Measurements from ENCODE around the gene GOPC. TPM values are rescaled to one million over a fixed set of nuclear protein-coding genes. Genes with fewer than 3 reads are reported as not detected.

Gene GOPC
- total and polyA plus RNA-seq, 2 of the 4 experiments (the other 2 are of a cell fraction): 23.4 to 23.8 TPM

DNA sequence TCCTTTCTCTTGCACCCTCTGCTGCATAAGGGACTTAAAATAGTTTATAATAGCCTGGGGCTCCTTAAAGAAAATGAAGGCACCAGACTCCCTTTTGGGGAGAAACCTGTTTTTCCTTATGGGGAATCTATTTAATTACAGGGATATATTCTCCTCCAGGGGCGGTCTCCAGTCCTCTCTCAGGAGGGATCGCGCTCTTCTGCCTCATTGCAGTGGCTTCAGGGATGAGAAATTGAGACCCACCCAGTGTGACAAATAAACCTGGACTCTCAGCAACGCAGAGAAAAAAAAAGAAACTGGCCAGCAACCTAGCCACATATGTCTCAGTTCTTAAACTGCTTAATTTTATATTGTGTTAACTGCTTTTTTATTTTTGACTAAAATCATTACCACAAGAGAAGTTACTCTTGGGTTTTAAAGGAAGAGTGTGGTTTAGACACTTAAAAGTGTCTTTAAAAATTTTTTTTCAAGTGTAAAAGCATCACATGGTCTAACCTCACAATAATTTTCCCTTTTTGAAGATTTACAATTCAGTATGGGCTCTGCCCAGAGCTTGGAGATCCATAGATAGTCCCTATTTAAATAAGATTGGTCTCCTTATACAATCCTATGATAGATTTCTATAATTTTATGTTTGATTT, 11.7 kb upstream of the GOPC start:
- no peak overlapping the region for H2AFZ ChIP-seq (replicated peaks; ENCODE audit: low read length, poor library complexity)

More for the DNA sequence above, 11.7 kb upstream of the GOPC start:
- Histone ChIP-seq H4K20me1 (ENCODE audit: insufficient read depth, low read length) (no peaks in the 10 kb centered on the region), H3K56ac (ENCODE audit: extremely low read depth, insufficient read depth, low read length) (no peak overlapping the region), H2BK5ac (ENCODE audit: low read depth, low read length, poor library complexity, severe bottlenecking) (no peak overlapping the region), H3K9me3 (ENCODE audit: control insufficient read depth, insufficient read depth, low read length) (no peaks in the 10 kb centered on the region), H4K8ac (ENCODE audit: low read depth in 2 of 2, low read length in 2 of 2) (no peak overlapping the region), H3K27ac (ENCODE audit: insufficient read depth, low read length) (no peak overlapping the region), H3K23ac (ENCODE audit: low read depth, low read length) (no peak overlapping the region), H3K4ac (ENCODE audit: low read depth, low read length) (no peak overlapping the region), H3K4me3 (ENCODE audit: insufficient read depth, low read depth, low read length) (no peak overlapping the region), H3K9me1 (ENCODE audit: insufficient read depth, low read length) (no peaks in the 10 kb centered on the region), H2BK15ac (ENCODE audit: low read depth, low read length) (no peak overlapping the region), H2BK20ac (ENCODE audit: low read depth, low read length) (no peak overlapping the region), H2AK5ac (ENCODE audit: low read depth, low read length) (no peak overlapping the region), H3K4me1 (ENCODE audit: control insufficient read depth, insufficient read depth, low read length) (no peaks in the 10 kb centered on the region), H3K14ac (replicated peaks; ENCODE audit: low read depth, low read length) (no peak overlapping the region), H3K36me3 (ENCODE audit: control insufficient read depth, insufficient read depth, low read length) (no peaks in the 10 kb centered on the region), H2AK9ac (replicated peaks; ENCODE audit: low read depth, low read length, poor library complexity) (no peak overlapping the region), H3K79me1 (ENCODE audit: low read depth in 1 of 2, low read length in 2 of 2) (no peaks in the 10 kb centered on the region), H3K4me2 (ENCODE audit: low read depth, low read length) (no peak overlapping the region), H3K18ac (ENCODE audit: low read depth, low read length) (no peak overlapping the region), H3K27me3 (ENCODE audit: control insufficient read depth, insufficient read depth, low read length) (no peaks in the 10 kb centered on the region; the same call in 1 of the 2 replicates), H4K91ac (ENCODE audit: insufficient read depth, low read depth, low read length) (no peak overlapping the region), H2BK120ac (ENCODE audit: low read depth, low read length) (no peak overlapping the region), H3K9ac (ENCODE audit: low read depth, low read length) (no peak overlapping the region), H4K5ac (ENCODE audit: low read depth, low read length) (no peak overlapping the region)
- dilution Hi-C loops (cut with HindIII; ENCODE audit: low sequenced_read_pairs, unreplicated experiment): no loop called here
- intact Hi-C loops (cut with micrococcal nuclease): no loop called here
- in situ Hi-C loops (cut with MboI; ENCODE audit: low sequenced_read_pairs): no loop called here
- DNase-seq (no peak), ATAC-seq (ENCODE audit: low read depth) (no peak)
- ChIA-PET CTCF (interaction anchor here (0.9 to 1.2 kb wide), 2 partner anchors 12 to 204 kb away, joined by 3 read pairs; no protein-coding TSS in a partner anchor), POLR2A (ENCODE audit: unreplicated experiment) (no interaction called here)
- no TSS peak for BruUV-seq (replicated peaks)
- TF ChIP-seq, protein P1, sequence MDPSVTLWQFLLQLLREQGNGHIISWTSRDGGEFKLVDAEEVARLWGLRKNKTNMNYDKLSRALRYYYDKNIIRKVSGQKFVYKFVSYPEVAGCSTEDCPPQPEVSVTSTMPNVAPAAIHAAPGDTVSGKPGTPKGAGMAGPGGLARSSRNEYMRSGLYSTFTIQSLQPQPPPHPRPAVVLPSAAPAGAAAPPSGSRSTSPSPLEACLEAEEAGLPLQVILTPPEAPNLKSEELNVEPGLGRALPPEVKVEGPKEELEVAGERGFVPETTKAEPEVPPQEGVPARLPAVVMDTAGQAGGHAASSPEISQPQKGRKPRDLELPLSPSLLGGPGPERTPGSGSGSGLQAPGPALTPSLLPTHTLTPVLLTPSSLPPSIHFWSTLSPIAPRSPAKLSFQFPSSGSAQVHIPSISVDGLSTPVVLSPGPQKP (IDR thresholded peaks at IDR 0.05; ENCODE audit: borderline replicate concordance, low read depth, low read length): no peak
- TF ChIP-seq RCOR1 (IDR thresholded peaks at IDR 0.05; ENCODE audit: insufficient replicate concordance, low read length) (no peak), RAD21 (IDR thresholded peaks at IDR 0.05; ENCODE audit: low read length) (no peak), NFE2L2 (IDR thresholded peaks at IDR 0.05; ENCODE audit: low read depth, low read length) (no peak), MAZ (IDR thresholded peaks at IDR 0.05; ENCODE audit: borderline replicate concordance, low read depth, low read length) (no peak), CEBPB (IDR thresholded peaks at IDR 0.05; ENCODE audit: low read depth, low read length) (no peak), SMC3 (IDR thresholded peaks at IDR 0.05; ENCODE audit: low read depth, low read length) (no peak), RFX5 (IDR thresholded peaks at IDR 0.05; ENCODE audit: low read depth, low read length) (no peak)
- TF ChIP-seq, protein P2, sequence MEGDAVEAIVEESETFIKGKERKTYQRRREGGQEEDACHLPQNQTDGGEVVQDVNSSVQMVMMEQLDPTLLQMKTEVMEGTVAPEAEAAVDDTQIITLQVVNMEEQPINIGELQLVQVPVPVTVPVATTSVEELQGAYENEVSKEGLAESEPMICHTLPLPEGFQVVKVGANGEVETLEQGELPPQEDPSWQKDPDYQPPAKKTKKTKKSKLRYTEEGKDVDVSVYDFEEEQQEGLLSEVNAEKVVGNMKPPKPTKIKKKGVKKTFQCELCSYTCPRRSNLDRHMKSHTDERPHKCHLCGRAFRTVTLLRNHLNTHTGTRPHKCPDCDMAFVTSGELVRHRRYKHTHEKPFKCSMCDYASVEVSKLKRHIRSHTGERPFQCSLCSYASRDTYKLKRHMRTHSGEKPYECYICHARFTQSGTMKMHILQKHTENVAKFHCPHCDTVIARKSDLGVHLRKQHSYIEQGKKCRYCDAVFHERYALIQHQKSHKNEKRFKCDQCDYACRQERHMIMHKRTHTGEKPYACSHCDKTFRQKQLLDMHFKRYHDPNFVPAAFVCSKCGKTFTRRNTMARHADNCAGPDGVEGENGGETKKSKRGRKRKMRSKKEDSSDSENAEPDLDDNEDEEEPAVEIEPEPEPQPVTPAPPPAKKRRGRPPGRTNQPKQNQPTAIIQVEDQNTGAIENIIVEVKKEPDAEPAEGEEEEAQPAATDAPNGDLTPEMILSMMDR (conservative IDR thresholded peaks at IDR 0.05; ENCODE audit: low read depth, low read length): no peak
- no CpG with 5 or more reads among the region's 4 CpGs for WGBS, 2 experiments (ENCODE audit: extremely low coverage in 2 of 2, insufficient read length in 1 of 2)
